H54 (cell line): ENCODE measurements around the gene AP3B2.

Experiments
- DNase-seq: peaks from one replicate; pipeline ENCODE4 v3.0.0; 2011; ENCODE audit warnings: low spot score, mixed read lengths; ENCODE audit not compliant: insufficient read length
- FAIRE-seq: peaks from 3 replicates; lab custom pipeline; 2011; peaks lifted over from hg19 to GRCh38; lab: Jason Lieb, UNC
- POLR2A ChIP-seq: IDR thresholded peaks from 2 replicates; pipeline ENCODE4 v1.6.1; 2011; ENCODE audit warnings: low read depth, mild to moderate bottlenecking, low read length

The AP3B2 gene

DNA sequence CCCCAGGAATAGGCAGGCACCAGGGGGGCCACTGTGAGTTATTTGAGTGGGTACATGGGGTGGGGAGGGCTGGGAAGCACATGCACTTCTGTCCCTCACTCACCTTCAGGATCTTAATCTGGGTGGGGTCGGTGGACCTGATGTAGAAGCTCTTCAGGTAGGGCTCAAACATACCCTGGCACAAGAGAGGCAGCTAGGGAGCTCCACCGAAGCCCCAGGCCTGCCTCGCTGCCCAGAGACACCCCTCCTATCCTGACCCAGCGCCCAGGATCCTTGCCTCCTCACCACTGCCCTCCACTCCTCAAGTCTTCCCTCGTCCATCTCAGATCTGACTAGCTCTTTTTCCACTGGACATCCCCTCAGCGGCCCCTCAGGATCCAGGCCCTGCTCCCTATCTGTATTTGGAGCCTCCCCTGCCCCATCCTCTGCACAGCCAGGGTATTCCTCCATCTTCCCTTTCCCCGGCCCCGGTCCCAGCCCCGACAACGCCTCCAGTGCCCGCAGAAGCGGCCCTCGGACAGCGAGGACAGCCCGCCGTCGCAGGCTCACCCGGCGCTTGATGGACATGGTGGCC, 30.0 kb downstream of the AP3B2 start:
- no peak for DNase-seq
- FAIRE-seq = no peak
- TF ChIP-seq POLR2A = no peak

DNA sequence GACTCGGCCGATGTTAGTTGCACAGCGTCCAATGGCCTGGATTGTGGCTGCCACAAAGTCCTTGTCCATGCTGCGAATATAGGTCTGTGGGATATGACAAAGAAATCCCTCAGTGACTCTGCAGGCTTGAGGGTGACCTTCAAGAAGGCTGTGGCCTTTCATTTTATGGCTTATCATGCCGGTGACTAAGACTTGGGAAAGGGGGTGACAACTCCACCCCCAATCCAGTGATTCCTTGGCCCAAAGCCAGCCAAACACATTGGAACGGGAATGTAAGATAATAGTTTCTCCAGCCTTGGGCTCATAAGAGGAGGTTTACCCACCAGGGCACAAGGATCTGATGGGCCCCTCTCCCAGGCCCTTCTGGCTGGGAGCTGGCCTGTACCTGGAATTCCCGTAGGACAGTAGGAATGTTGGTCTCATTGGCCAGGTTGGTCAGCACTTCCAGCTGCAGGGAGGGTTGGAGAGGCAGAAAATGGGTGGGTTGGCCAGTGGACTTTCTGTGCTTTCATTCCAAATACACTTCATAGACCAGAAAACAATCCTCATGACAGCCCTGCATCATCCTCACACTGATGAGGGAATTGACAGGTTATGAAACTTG, 31.9 kb downstream of the AP3B2 start:
- DNase-seq = no peak
- no peak for TF ChIP-seq POLR2A
- no peak for FAIRE-seq

DNA sequence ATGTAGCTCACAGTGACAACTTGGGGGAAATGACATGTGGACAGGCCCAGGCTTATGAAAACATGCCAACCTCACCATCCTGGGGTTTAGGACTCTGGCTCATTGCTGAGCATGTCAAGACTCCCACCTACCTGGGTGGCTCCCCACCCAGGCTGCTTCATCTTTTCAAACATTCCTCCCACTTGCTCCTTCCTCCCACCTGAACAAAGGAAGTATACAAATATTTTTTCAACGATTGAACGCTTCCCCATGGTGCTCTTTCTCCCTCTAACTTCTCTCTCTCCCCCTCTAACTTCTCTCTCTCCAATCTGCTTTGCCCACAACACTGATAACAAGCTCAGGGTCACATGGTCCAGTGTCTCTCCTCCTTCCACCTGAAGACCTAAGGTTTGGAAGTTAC, 34.8 kb downstream of the AP3B2 start:
- TF ChIP-seq POLR2A = no peak
- DNase-seq (no peak), FAIRE-seq (no peak)

DNA sequence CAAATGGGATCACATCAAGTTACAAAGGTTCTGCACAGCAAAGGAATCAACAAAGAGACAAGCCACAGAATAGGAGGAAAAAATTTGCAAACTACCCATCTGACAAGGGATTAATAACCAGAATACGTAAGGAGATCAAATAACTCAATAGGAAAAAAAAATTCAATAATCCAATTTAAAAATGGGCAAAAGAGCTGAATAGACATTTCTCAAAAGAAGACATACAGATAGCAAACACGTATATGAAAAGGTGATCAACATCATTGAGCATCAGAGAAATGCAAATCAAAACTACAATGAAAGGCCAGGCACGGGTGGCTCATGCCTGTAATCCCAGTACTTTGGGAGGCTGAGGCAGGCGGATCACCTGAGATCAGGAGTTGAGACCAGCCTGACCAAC, 39.0 kb downstream of the AP3B2 start:
- no peak for DNase-seq
- no peak for TF ChIP-seq POLR2A
- no peak for FAIRE-seq

DNA sequence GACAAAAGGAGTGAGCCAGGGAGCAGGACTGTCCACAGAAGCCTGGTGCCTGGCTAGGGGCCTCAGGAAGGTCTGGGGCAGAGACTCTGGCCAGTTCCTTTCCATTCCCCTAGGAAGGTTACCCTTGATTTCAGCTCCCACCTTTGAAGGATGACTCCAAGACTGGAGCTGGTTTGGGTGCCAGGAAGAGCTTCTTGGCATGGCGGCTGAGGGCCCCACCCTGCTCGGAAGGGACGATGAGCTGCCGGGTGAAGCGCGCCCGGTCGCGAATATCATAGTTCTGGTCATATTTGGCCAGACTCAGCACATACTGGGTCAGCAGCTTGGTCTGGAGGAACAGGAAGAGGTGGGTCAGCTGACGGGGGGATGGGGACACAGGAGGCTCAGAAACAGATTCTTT, 43.1 kb downstream of the AP3B2 start:
- DNase-seq = no peak
- no peak for TF ChIP-seq POLR2A
- no peak for FAIRE-seq

DNA sequence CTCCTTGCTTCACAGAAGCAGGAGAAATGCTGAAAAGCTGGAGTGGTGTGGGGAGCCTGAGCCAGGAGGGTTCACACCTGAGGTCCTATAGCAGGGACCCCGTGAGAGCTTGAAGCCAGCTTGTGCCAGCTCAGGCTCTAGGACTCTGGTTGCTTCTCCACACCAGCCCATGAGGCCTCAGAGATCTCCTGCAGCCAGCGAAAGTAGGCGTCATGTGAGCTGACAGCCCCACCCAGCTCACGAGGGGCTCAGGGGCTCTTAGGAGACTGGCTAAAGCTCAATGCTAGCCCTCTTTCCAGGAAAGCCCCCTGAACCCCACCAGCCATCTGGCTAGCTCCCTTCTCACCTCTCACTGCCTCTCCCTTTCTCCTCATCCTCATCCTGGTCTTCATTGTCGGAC, 45.7 kb downstream of the AP3B2 start:
- FAIRE-seq = no peak
- DNase-seq = no peak
- no peak for TF ChIP-seq POLR2A

GRCh38 chr15:82663186-82663600, 46.5 kb downstream of the AP3B2 start:
- no peak for TF ChIP-seq POLR2A
- FAIRE-seq (no peak), DNase-seq (peak; percentile 41)

DNA sequence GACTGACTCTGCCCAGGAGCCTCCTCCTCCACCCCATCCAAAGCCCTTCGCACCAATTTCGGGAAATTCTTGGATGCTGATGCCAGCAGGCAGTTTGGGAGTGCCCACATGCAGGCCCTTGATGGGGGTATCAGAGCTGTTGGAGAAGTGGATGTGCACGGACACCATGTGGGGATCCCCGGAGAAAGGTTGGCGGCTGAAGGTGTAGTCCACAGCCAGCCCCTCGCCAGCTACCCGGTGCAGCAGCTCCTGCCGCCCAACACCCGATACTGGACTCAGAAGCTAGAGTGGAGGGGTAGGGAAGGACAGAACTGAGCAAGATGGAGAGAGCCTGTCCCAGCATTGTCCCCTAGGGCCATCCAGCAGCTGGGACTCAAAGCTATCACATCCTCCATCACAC, 47.0 kb downstream of the AP3B2 start:
- no peak for TF ChIP-seq POLR2A
- DNase-seq (no peak), FAIRE-seq (no peak)

GRCh38 chr15:82660378-82660777, 49.3 kb downstream of the AP3B2 start:
- FAIRE-seq = no peak
- TF ChIP-seq POLR2A = no peak
- no peak for DNase-seq

GRCh38 chr15:82656641-82657266, 52.9 kb downstream of the AP3B2 start:
- no peak for TF ChIP-seq POLR2A
- no peak for DNase-seq
- FAIRE-seq = no peak

DNA sequence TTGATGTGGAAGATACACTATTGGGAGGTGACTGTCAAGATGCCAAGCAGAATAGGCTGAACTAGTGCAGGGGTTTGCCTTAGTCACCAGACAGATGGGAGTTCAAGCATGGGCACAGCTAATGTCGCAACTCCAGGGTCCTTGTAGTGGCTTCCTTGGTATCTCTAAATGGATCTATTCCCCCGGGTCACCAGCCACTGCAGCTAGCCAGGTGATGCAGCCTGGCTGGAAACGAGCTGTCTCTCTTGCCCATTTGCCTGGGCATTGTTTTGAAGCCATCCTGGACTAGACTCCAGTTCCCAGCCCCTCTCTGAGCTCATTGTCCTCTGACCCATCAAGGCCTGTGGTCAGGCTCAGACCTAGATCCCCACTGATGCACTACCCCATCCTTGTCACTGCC, 54.1 kb downstream of the AP3B2 start:
- TF ChIP-seq POLR2A = no peak
- FAIRE-seq (no peak), DNase-seq (no peak)

- TF ChIP-seq POLR2A = no peak
- no peak for FAIRE-seq
Observed at GRCh38 chr15:82653483-82654168, 56.0 kb downstream of the AP3B2 start.

DNA sequence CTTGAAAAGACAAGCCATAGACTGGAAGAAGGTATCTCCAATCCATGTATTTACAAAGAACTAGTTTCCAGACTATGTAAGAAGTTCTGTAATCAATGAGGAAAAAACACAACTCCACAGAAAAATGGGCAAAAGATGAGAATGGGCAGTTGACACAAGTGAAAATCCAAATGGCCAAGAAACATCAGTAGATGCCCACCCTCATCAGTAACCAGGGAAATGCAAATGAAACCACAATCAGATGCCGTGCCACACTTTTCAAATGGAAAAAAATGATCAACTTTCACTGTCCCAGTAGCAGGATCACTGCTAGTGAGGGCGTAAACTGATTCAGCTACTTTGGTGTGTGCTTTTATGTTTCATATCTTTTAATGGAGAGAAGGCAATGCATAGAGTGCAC, 58.0 kb downstream of the AP3B2 start:
- no peak for TF ChIP-seq POLR2A
- no peak for FAIRE-seq
- DNase-seq = no peak

More at GRCh38 chr15:82653483-82654168, 56.0 kb downstream of the AP3B2 start:
- DNase-seq = no peak

- no peak for FAIRE-seq
- TF ChIP-seq POLR2A = no peak
- DNase-seq = no peak
Observed at GRCh38 chr15:82650046-82650670, 59.5 kb downstream of the AP3B2 start.
